ENCODE data around the gene KCNE3. TPM values are rescaled to one million over a fixed set of nuclear protein-coding genes. Genes with fewer than 3 reads are reported as not detected.
"Not testable (repeated sequence)": the region's sequence is repeated elsewhere in the genome, so short reads cannot be mapped to it uniquely, and the experiment has no call there.

The KCNE3 gene
- total RNA-seq, 1 donor from 2014 or later = 5.3 TPM

GRCh38 chr11:74443071-74443864 is 24.1 kb downstream of the KCNE3 start:
- peak; percentile 86 for DNase-seq (ENCODE audit: low spot score)

DNA sequence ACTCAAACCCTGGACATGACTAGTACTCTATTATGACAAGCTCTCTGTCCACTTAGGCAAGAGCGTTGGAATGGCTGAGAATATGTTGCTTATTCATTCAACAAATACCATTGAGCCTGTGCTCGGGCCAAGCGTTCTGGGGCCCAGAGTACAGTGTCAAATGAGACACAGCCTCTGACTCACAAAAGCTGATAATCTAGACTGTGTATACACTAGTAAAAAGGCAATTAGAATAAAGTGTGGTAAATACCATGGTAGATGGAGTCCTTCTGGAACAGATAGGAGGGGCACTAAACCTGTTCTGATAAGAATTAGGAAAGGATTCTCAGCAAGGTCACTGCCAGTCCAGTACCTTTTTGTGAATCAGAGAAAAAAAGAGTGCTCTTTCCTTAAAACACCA is 24.7 kb downstream of the KCNE3 start:
- no peak for DNase-seq (ENCODE audit: low spot score)

GRCh38 chr11:74438681-74439080 is 28.7 kb downstream of the KCNE3 start:
- no peak for DNase-seq (ENCODE audit: low spot score)

DNA sequence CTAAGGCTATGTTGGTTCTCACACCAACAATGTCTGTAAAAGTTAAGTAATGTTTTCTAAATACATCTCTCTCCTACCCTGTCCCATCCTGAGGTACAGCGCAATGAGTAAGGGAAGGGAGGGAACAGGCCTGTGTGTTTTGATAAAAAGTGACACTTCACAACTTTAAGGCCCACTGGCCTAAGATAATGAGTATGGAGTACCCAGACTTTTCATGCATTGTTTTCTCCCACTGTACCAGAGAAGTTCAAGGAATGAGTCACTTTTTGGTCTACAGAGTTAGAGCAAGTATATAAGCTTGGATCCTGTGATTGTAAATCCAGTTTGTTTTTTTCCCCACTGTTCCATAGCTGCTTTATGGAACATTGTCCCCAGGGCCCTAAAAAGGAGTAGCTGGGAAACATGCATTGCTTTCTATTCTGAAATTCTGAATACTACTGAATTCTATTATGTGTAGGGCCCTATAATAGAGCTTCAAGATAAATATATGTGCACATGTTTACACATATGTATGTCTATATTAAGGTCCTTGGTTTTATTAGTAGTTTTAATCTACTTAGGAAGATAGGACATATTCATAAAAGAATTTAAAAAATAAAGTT is 29.8 kb downstream of the KCNE3 start:
- no peak for DNase-seq (ENCODE audit: low spot score)

DNA sequence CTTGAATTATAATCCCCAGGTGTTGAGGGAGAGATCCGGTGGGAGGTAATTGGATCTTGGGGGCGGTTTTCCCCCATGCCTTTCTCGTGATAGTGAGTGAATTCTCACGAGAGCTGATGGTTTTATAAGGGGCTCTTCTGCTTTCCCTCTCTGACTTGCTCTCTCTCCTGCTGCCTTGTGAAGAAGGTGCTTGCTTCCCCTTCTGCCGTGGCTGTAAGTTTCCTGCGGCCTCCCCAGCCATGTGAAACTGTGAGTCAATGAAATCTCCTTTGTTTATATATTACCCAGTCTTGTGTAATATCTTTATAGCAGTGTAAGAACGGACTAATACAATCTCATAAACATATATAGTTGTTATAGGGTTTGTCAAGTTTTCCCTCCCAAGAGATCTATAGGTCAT is 32.8 kb downstream of the KCNE3 start:
- DNase-seq (ENCODE audit: low spot score) = no peak

DNA sequence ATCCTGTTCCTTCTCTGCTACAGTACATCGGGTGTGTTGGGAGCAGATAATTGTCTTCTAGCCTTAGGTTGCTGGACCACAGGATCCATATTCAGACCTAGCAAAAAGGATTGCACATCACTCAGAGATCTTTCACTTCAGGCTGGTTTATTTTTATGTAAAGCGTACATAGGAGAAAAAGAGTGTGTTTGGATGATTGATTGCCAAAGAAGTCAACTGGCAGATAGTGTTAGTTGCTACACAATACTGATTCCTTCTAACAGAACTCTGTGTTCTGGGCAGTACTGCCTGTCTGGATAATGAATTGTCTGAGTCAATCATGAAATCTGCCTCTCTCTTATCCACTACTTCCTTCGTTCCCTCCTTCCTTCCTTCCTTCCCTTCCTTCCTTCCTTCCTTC is 38.1 kb downstream of the KCNE3 start:
- DNase-seq (ENCODE audit: low spot score) = no peak

GRCh38 chr11:74427384-74427886 is 39.9 kb downstream of the KCNE3 start:
- DNase-seq (ENCODE audit: low spot score) = no peak

DNA sequence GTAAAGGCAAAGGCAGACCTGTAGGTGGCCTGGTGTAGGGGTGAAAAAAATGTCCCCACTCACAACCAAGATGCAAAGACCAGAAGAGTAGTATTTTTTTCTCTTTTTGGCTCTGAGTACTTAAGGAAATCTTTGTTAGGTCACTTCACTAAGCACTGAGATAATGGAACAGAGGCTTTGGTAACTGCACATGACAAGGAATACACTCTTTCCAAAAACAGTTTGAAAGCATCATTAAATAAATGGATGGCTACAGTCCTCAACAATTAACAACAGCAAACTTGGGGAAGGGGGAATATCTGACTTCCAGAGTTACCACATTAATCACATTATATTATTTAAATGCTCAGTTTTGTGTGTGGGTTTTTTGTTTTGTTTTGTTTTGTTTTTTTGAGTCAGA is 42.2 kb downstream of the KCNE3 start:
- no peak for DNase-seq (ENCODE audit: low spot score)

DNA sequence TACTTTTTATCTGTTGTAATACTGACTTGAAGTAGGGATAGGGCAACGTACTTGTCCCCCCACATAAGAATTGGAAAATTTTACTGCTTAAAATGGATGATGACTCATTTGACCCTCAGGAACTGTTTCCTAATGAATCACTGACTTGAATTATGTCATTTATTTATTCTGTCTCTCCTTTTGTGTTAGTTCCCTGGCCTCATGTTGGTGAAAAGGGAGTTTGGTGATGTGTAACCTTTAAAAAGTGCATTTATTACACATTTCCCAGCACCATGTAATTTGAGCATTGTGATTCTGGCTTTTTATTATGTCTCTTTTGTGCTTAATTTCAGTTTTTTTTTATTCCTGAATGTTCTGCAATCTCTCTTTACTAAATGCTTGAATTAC is 48.8 kb downstream of the KCNE3 start:
- peak; percentile 27 for DNase-seq (ENCODE audit: low spot score)

DNA sequence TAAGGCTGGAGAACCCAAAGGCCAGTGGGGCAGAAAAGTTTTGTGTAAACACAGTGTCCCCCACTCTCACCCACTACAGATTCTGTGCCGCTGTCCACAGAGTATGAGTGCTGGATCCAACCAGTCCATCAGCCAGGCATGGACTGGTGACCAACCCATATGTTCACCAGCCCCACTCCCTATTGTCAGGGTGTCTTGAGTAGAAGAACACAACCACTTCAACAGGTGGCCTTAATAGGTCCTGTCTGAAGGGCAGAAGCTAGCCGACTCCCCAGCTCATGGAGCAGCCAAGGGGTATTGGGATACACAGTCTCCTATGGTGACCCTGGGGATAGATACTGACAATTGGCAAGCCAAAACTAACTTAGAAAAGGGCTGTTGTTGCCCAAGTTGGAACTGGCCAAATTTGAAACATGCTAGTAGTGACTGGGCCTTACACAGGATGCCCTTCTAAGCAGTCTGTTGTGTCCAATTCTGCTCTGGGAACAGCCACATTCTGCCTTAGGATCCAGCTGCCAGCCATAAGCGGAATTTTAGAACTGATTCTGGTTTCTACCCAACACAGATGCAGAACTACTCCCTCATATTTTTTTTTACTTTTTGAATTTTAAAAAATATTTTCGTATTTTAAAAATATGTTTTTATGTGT is 49.4 kb downstream of the KCNE3 start:
- no peak for DNase-seq (ENCODE audit: low spot score)

DNA sequence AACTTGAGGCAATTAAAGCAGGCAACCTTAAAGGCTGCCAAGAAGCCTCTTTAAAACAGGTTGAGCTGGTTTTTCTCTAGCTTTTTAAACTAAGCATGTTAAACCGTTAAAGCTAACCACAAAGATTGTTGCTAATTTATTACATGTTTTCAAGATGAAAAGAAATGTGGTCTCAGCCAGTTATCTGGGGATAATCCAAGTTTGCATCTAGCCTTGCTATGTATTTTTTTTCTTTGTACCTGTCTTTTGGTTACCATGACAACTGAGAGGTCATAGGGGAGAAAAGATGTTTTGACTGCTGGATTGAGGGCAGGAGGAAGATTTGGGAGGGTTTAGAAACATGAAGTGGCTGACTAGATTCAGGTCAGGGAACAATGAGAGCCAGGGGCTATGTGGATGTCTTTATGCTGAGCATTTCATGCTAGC is 50.0 kb downstream of the KCNE3 start:
- peak; percentile 66 for DNase-seq (ENCODE audit: low spot score)

GRCh38 chr11:74416974-74417373 is 50.4 kb downstream of the KCNE3 start:
- not testable (repeated sequence) for DNase-seq (ENCODE audit: low spot score)

- DNase-seq (ENCODE audit: low spot score) = no peak
These were observed 54.5 kb downstream of the KCNE3 start for GRCh38 chr11:74412733-74413359.

GRCh38 chr11:74412321-74412720 is 55.0 kb downstream of the KCNE3 start:
- no peak for DNase-seq (ENCODE audit: low spot score)

DNA sequence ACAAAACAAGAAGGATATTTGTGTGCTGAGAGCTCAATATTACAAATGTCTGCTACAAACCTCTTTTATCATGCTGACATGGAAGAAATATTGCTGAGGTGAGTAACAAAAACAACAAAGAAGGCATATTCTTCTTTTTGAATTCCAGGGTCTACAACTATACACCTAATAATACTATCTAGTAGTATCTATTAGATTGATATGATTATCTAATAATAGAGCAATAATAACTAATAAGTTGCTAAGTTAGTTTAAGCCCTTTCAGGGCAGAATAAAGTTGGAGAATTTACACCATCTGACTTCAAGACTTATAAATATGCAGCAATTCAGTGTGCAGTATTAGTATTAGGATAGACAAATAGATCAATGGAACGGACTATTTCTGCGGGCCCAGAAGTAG is 57.7 kb downstream of the KCNE3 start:
- DNase-seq (ENCODE audit: low spot score) = no peak

Other genes starting within 250 kb of the KCNE3 start
- gene P4HA3, start 155.9 kb downstream of the KCNE3 start, total RNA-seq (ENCODE audit: insufficient read depth, low replicate concordance) = 24.6 TPM
- gene PGM2L1, start 69.1 kb downstream of the KCNE3 start, total RNA-seq (ENCODE audit: insufficient read depth, low replicate concordance) = 20.0 TPM
- gene LIPT2, start 26.2 kb upstream of the KCNE3 start, total RNA-seq (ENCODE audit: insufficient read depth, low replicate concordance) = 9.1 TPM
- 22.6 TPM for gene POLD3, start 125.0 kb upstream of the KCNE3 start, total RNA-seq (ENCODE audit: insufficient read depth, low replicate concordance)